DOHH2 (cell line): ENCODE measurements around the gene ITPRIP.

ENCODE experiments used
- EZH2phosphoT487 ChIP-seq: fragments of 200-600 bp; sonication (generic); IDR thresholded peaks from 2 replicates; pipeline ENCODE4 v1.6.1; 2017; ENCODE audit warnings: borderline replicate concordance, mild to moderate bottlenecking, antibody characterized with exemption, low read length, moderate library complexity, mixed read lengths
- TF ChIP-seq, protein P1 (sequence below): fragments of 200-600 bp; sonication (generic); IDR thresholded peaks from one replicate; pipeline ENCODE4 v1.5.1; 2014; ENCODE audit warnings: antibody characterized with exemption, mild to moderate bottlenecking, low read depth, low read length; ENCODE audit not compliant: poor library complexity, severe bottlenecking

DNA sequence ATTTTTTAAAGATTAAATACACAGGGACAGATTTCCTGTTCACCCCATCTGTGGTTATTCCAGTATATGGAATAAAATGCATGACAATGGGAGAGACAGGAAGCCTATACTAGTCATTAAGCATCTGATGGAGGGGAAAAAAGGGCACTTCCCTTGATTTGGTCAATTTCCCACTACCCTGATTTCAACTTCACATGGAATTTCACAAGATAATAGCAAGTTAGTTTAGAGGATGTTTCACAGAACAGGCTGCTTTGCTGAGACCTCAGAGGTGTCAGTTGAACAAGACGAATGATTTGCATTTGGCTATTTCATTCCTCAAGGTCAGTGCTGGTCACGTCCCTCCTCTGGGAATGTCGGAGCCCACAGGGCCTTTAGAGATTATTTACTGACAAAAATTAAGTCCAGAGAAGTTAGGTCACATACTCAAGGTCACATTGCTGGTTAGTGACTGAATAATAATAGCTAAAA lies 4.7 kb upstream of the ITPRIP start:
- TF ChIP-seq, protein P1, sequence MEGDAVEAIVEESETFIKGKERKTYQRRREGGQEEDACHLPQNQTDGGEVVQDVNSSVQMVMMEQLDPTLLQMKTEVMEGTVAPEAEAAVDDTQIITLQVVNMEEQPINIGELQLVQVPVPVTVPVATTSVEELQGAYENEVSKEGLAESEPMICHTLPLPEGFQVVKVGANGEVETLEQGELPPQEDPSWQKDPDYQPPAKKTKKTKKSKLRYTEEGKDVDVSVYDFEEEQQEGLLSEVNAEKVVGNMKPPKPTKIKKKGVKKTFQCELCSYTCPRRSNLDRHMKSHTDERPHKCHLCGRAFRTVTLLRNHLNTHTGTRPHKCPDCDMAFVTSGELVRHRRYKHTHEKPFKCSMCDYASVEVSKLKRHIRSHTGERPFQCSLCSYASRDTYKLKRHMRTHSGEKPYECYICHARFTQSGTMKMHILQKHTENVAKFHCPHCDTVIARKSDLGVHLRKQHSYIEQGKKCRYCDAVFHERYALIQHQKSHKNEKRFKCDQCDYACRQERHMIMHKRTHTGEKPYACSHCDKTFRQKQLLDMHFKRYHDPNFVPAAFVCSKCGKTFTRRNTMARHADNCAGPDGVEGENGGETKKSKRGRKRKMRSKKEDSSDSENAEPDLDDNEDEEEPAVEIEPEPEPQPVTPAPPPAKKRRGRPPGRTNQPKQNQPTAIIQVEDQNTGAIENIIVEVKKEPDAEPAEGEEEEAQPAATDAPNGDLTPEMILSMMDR: no peak
- TF ChIP-seq EZH2phosphoT487: no peak
